ENCODE data around the gene CYBB. TPM values are rescaled to one million over a fixed set of nuclear protein-coding genes. Genes with fewer than 3 reads are reported as not detected.

Gene CYBB
- total RNA-seq, 4 donors from 2014 or later = 4.0 to 40.3 (median 19.6) TPM

- no peak overlapping the region for H3K27ac ChIP-seq
- no peak for ATAC-seq
- 67 to 79% methylated on average over 5 of the region's 5 CpGs for WGBS, 2 donors (ENCODE audit: low coverage in 1 of 2)
- H3K36me3 ChIP-seq = no peaks in the 10 kb centered on the region
- no peaks in the 10 kb centered on the region for H3K27me3 ChIP-seq
- no peaks in the 10 kb centered on the region for H3K4me1 ChIP-seq
- no peaks in the 10 kb centered on the region for H3K9me3 ChIP-seq
- no peak for TF ChIP-seq POLR2A (IDR thresholded peaks at IDR 0.05)
- no peak for TF ChIP-seq EP300 (IDR thresholded peaks at IDR 0.05)
- no peak overlapping the region for H3K4me3 ChIP-seq
Measured at GRCh38 chrX:37815366-37815765, 35.5 kb downstream of the CYBB start.

DNA sequence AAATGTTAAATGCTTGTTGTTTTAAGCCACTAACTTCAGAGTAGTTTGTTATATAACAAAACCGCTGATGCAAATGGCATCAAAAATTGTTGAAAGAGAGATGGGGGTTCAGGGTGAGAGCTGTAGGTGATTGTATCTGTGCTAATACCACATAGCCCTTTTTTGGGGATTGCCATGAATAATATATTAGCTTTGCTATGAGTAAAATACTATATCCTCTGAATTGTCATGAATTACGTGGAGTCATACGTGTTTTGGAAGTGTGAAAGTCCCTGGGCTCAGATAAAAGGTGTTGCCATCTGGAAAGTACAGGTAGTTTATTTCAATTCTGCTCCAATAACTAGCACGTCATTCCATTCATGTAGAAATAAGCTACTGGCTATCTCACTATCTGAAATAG is 36.9 kb downstream of the CYBB start:
- ATAC-seq = no peak
- 73 to 76% methylated on average over 3 to 4 of the region's 4 CpGs for WGBS, 2 donors (ENCODE audit: low coverage in 1 of 2)

GRCh38 chrX:37817176-37817575 is 37.3 kb downstream of the CYBB start:
- Histone ChIP-seq H3K36me3 (no peaks in the 10 kb centered on the region), H3K27me3 (no peaks in the 10 kb centered on the region), H3K9me3 (no peaks in the 10 kb centered on the region), H3K27ac (no peak overlapping the region), H3K4me1 (no peaks in the 10 kb centered on the region), H3K4me3 (no peak overlapping the region)
- no peak for TF ChIP-seq POLR2AphosphoS5 (IDR thresholded peaks at IDR 0.05)
- TF ChIP-seq, protein P1, sequence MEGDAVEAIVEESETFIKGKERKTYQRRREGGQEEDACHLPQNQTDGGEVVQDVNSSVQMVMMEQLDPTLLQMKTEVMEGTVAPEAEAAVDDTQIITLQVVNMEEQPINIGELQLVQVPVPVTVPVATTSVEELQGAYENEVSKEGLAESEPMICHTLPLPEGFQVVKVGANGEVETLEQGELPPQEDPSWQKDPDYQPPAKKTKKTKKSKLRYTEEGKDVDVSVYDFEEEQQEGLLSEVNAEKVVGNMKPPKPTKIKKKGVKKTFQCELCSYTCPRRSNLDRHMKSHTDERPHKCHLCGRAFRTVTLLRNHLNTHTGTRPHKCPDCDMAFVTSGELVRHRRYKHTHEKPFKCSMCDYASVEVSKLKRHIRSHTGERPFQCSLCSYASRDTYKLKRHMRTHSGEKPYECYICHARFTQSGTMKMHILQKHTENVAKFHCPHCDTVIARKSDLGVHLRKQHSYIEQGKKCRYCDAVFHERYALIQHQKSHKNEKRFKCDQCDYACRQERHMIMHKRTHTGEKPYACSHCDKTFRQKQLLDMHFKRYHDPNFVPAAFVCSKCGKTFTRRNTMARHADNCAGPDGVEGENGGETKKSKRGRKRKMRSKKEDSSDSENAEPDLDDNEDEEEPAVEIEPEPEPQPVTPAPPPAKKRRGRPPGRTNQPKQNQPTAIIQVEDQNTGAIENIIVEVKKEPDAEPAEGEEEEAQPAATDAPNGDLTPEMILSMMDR (IDR thresholded peaks at IDR 0.05) = no peak
- TF ChIP-seq POLR2A (IDR thresholded peaks at IDR 0.05) = no peak
- ATAC-seq = no peak
- 81 to 100% methylated on average over 1 to 2 of the region's 2 CpGs for WGBS, 2 donors (ENCODE audit: low coverage in 1 of 2)

More for the DNA sequence above, 36.9 kb downstream of the CYBB start:
- no peak overlapping the region for H3K27ac ChIP-seq
- H3K9me3 ChIP-seq = no peaks in the 10 kb centered on the region
- TF ChIP-seq EP300 (IDR thresholded peaks at IDR 0.05) = no peak
- no peak for TF ChIP-seq POLR2AphosphoS5 (IDR thresholded peaks at IDR 0.05)
- TF ChIP-seq POLR2A (IDR thresholded peaks at IDR 0.05) = no peak
- TF ChIP-seq, protein P1 (IDR thresholded peaks at IDR 0.05) = no peak
- no peaks in the 10 kb centered on the region for H3K27me3 ChIP-seq
- H3K4me3 ChIP-seq = no peak overlapping the region
- H3K4me1 ChIP-seq = no peaks in the 10 kb centered on the region
- no peaks in the 10 kb centered on the region for H3K36me3 ChIP-seq

DNA sequence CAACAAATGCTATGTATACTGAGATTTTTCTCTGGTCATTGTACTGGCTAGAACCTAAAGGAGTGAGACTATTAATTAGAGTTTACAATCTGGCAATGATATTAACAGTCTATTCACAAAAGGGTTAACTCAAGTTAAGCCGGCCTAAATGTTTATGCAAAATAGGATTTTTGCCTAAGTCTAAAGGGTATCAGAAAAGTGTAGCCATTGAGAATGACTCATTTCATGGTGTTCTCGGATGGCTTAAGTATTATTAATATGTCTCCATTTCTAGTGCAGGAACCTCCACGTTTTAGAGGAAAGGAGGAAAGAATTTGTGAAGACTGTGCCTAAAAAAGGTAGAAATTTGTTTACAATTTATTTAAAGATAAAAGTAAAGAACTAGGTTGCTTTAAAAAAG is 37.7 kb downstream of the CYBB start:
- Histone ChIP-seq H3K9me3 (no peaks in the 10 kb centered on the region), H3K27me3 (no peaks in the 10 kb centered on the region), H3K4me3 (no peak overlapping the region), H3K36me3 (no peaks in the 10 kb centered on the region), H3K27ac (no peak overlapping the region), H3K4me1 (no peaks in the 10 kb centered on the region)
- 22 to 43% methylated on average over 3 of the region's 3 CpGs for WGBS, 2 donors (ENCODE audit: low coverage in 1 of 2)
- no peak for ATAC-seq
- TF ChIP-seq, protein P1 (IDR thresholded peaks at IDR 0.05) = no peak
- TF ChIP-seq POLR2A (IDR thresholded peaks at IDR 0.05) (no peak), POLR2AphosphoS5 (IDR thresholded peaks at IDR 0.05) (no peak), EP300 (IDR thresholded peaks at IDR 0.05) (no peak)

- Histone ChIP-seq H3K36me3 (no peaks in the 10 kb centered on the region), H3K27me3 (no peaks in the 10 kb centered on the region), H3K4me3 (no peak overlapping the region), H3K27ac (no peak overlapping the region), H3K4me1 (no peaks in the 10 kb centered on the region), H3K9me3 (no peaks in the 10 kb centered on the region)
- 70% methylated on average over 2 of the region's 2 CpGs; no CpG with 5 or more reads in 1 of the 2 donors for WGBS, 2 donors (ENCODE audit: low coverage in 1 of 2)
- no peak for ATAC-seq
- TF ChIP-seq, protein P1 (IDR thresholded peaks at IDR 0.05) = no peak
- TF ChIP-seq POLR2A (IDR thresholded peaks at IDR 0.05) (no peak), POLR2AphosphoS5 (IDR thresholded peaks at IDR 0.05) (no peak), EP300 (IDR thresholded peaks at IDR 0.05) (no peak)
Measured at GRCh38 chrX:37818031-37818430, 38.2 kb downstream of the CYBB start.
